A549 treated with ZK216348 at 1 μM for 4 hours (cell line): ENCODE results near the gene ERMP1. TPM values are rescaled to one million over a fixed set of nuclear protein-coding genes. Genes with fewer than 3 reads are reported as not detected.

Experiments used
- total RNA-seq: library from RNA; stranded (reverse); fragments of 200-300 nt; extraction: Qiagen RNA extraction; gene quantifications from 5 replicates; pipeline ENCODE4 v1.2.3, GENCODE V29; 2022; ENCODE audit warnings: low read depth

Gene ERMP1, protein sequence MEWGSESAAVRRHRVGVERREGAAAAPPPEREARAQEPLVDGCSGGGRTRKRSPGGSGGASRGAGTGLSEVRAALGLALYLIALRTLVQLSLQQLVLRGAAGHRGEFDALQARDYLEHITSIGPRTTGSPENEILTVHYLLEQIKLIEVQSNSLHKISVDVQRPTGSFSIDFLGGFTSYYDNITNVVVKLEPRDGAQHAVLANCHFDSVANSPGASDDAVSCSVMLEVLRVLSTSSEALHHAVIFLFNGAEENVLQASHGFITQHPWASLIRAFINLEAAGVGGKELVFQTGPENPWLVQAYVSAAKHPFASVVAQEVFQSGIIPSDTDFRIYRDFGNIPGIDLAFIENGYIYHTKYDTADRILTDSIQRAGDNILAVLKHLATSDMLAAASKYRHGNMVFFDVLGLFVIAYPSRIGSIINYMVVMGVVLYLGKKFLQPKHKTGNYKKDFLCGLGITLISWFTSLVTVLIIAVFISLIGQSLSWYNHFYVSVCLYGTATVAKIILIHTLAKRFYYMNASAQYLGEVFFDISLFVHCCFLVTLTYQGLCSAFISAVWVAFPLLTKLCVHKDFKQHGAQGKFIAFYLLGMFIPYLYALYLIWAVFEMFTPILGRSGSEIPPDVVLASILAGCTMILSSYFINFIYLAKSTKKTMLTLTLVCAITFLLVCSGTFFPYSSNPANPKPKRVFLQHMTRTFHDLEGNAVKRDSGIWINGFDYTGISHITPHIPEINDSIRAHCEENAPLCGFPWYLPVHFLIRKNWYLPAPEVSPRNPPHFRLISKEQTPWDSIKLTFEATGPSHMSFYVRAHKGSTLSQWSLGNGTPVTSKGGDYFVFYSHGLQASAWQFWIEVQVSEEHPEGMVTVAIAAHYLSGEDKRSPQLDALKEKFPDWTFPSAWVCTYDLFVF
- total RNA-seq, result 17.7 to 23.2 TPM (median 18.7 TPM) in 5 replicates

DNA sequence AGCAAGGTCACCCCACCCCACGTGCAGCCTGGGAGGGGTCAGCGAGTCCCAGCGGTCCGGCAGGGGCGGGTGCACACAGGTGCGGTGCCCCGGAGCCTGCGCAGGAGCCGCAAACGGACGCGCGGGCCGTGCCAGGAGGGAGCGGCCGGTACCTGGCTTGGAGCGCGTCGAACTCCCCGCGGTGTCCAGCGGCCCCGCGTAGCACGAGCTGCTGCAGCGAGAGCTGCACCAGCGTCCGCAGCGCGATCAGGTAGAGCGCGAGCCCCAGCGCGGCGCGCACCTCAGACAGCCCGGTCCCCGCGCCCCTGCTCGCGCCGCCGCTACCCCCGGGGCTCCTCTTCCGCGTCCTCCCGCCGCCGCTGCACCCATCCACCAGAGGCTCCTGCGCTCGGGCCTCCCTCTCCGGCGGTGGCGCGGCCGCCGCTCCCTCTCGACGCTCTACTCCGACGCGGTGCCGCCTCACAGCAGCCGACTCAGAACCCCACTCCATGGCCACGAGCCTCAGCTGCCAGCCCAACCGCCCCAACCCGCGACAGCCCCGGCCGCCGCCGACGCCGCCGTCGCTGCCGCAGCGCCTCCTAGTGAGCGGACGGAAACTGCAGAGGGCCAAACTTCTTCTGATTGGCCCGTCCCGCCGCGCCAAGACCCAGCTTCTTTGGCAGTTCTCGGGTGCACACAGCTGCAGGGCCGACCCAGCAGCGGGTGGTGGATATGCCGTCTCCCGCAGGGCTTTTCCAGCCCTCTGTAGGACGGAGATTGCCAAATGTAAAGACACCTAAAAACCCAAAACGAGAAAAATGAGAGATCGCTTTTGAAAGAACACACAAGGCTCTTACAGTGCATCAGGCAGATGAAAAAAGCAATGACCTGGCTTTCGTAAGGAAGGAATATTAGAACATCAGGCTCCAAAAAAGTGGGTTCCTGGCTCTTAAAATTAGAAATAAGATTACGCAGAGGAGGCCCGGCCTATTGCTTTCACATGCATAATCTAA, at the start of gene ERMP1:
TSS of gene ERMP1 (minus strand) at position 580 of the 992 bp plus-strand sequence. CDS start at position 490, 90 bp downstream.

Other genes with a start within 250 kb of the ERMP1 start
- gene RIC1, start 204.0 kb downstream of the ERMP1 start, total RNA-seq, result 10.3 to 13.8 TPM (median 12.2 TPM) in 5 replicates
- gene MLANA, start 57.8 kb upstream of the ERMP1 start, total RNA-seq, result not detected in 5 replicates
- gene RANBP6, start 182.5 kb upstream of the ERMP1 start, total RNA-seq, result 8.3 to 16.0 TPM (median 14.3 TPM) in 5 replicates